GM12878 (cell line): ENCODE results near the gene CCR7. TPM values are rescaled to one million over a fixed set of nuclear protein-coding genes. Genes with fewer than 3 reads are reported as not detected.

Experiments used
- ATAC-seq: fragments of 200-7000 bp; cut with Tn5 transposase; 3 replicates; pipeline ENCODE4 v1.9.1; 2020; ENCODE audit warnings: mild to moderate bottlenecking, moderate library complexity
- BruUV-seq: library from RNA; stranded (reverse); fragments of 400-500 nt; replicated peaks from 2 replicates; lab custom pipeline; 2021; lab: Mats Ljungman, UMichigan
- CTCF ChIA-PET: fragments of 300-600 bp; sonication (Branson Sonifier 250); formaldehyde crosslinking; extraction: SDS; loops from one replicate; lab custom pipeline; 2021; ENCODE audit warnings: inconsistent platforms; lab: Yijun Ruan, JAX
- POLR2A ChIA-PET: fragments of 350-600 bp; formaldehyde crosslinking; extraction: SDS; loops from one replicate; lab custom pipeline; 2021; ENCODE audit warnings: inconsistent platforms; lab: Charles Lee
- RAD21 ChIA-PET: fragments of 300-600 bp; sonication (Branson Sonifier 250); formaldehyde crosslinking; loops from one replicate; lab custom pipeline; 2023; ENCODE audit warnings: antibody characterized with exemption; ENCODE audit not compliant: unreplicated experiment; lab: Charles Lee
- SMC1A ChIA-PET: fragments of 300-600 bp; sonication (Branson Sonifier 250); formaldehyde crosslinking; loops from one replicate; lab custom pipeline; 2023; ENCODE audit not compliant: unreplicated experiment, uncharacterized antibody; lab: Charles Lee
- DNase-seq: peaks from one replicate; pipeline ENCODE4 v3.0.0-alpha.2; 2011; ENCODE audit warnings: low read depth, low spot score
- FAIRE-seq: peaks from 3 replicates; lab custom pipeline; 2011; peaks lifted over from hg19 to GRCh38; lab: Jason Lieb, UNC
- H2AFZ ChIP-seq: 2 replicates; pipeline ENCODE4 v1.6.0; 2011; ENCODE audit warnings: low read depth, low read length, control low read depth; ENCODE audit not compliant: control insufficient read depth
- H3K27ac ChIP-seq: 2 replicates; pipeline ENCODE4 v1.5.1; 2011; ENCODE audit warnings: control low read depth; ENCODE audit not compliant: control insufficient read depth, insufficient read depth
- H3K27me3 ChIP-seq, 2 experiments: replicated peaks in 1 of 2; 2 replicates each; pipeline versions ENCODE4 v1.6.0 to v1.6.1; 2011; ENCODE audit warnings: low read length in 1 of 2; ENCODE audit not compliant: control insufficient read depth in 2 of 2, insufficient read depth in 2 of 2
- H3K36me3 ChIP-seq, 2 experiments: 2 replicates each; pipeline ENCODE4 v1.5.1; 2011; ENCODE audit warnings: low read length in 1 of 2; ENCODE audit not compliant: control insufficient read depth in 2 of 2, insufficient read depth in 2 of 2
- H3K4me1 ChIP-seq: 2 replicates; pipeline ENCODE4 v1.6.1; 2011; ENCODE audit warnings: mild to moderate bottlenecking, low read length, moderate library complexity, mixed read lengths; ENCODE audit not compliant: control insufficient read depth, insufficient read depth
- H3K4me2 ChIP-seq: 2 replicates; pipeline ENCODE4 v1.6.0; 2011; ENCODE audit warnings: control low read depth; ENCODE audit not compliant: control insufficient read depth, insufficient read depth
- H3K4me3 ChIP-seq: fragments of 200-600 bp; sonication (generic); 2 replicates; pipeline ENCODE4 v1.5.1; 2016
- H3K79me2 ChIP-seq: 2 replicates; pipeline ENCODE4 v1.6.0; 2011; ENCODE audit warnings: low read length; ENCODE audit not compliant: control insufficient read depth, insufficient read depth
- H3K9ac ChIP-seq: 2 replicates; pipeline ENCODE4 v1.8.0; 2011; ENCODE audit warnings: low read length, control low read depth, mixed read lengths; ENCODE audit not compliant: control insufficient read depth, insufficient read depth
- H3K9me3 ChIP-seq: replicated peaks from 3 replicates; pipeline ENCODE4 v1.5.1; 2011; ENCODE audit warnings: mild to moderate bottlenecking, low read length; ENCODE audit not compliant: control insufficient read depth, insufficient read depth
- H4K20me1 ChIP-seq: 2 replicates; pipeline ENCODE4 v1.6.0; 2011; ENCODE audit not compliant: control insufficient read depth, insufficient read depth
- BACH1 ChIP-seq: fragments of 450-650 bp; IDR thresholded peaks from 2 replicates; pipeline ENCODE4 v1.6.1; 2017; ENCODE audit warnings: mild to moderate bottlenecking, borderline replicate concordance
- HDGF ChIP-seq: fragments of 450-650 bp; IDR thresholded peaks from 2 replicates; pipeline ENCODE4 v1.6.1; 2016; ENCODE audit warnings: antibody characterized with exemption
- POLR2AphosphoS5 ChIP-seq: IDR thresholded peaks from 2 replicates; pipeline ENCODE4 v1.6.1; 2011; ENCODE audit warnings: mild to moderate bottlenecking, low read length, inconsistent platforms
- RAD51 ChIP-seq: fragments of 450-650 bp; IDR thresholded peaks from 2 replicates; pipeline ENCODE4 v1.6.1; 2016; ENCODE audit warnings: moderate library complexity, mild to moderate bottlenecking, inconsistent platforms
- SMAD1 ChIP-seq: fragments of 450-650 bp; IDR thresholded peaks from 2 replicates; pipeline ENCODE4 v1.6.1; 2018; ENCODE audit warnings: mild to moderate bottlenecking, low read depth; ENCODE audit not compliant: partially characterized antibody
- SUZ12 ChIP-seq: fragments of 200-600 bp; sonication (generic); IDR thresholded peaks from one replicate; pipeline ENCODE4 v1.6.1; 2018; ENCODE audit warnings: antibody characterized with exemption, mild to moderate bottlenecking; ENCODE audit not compliant: unreplicated experiment
- ZNF217 ChIP-seq: fragments of 450-650 bp; IDR thresholded peaks from 2 replicates; pipeline ENCODE4 v1.6.1; 2017; ENCODE audit warnings: antibody characterized with exemption, mild to moderate bottlenecking
- ZSCAN29 ChIP-seq: fragments of 450-650 bp; IDR thresholded peaks from 2 replicates; pipeline ENCODE4 v1.6.1; 2017; ENCODE audit warnings: mild to moderate bottlenecking, moderate library complexity
- WGBS: methylation state at CpG from one replicate; pipeline ENCODE4 v1.1.6; 2016; ENCODE audit warnings: low lambda C conversion rate; ENCODE audit not compliant: insufficient replicate concordance, insufficient coverage; ENCODE audit errors: missing lambda C conversion rate; 5-methylcytosine and 5-hydroxymethylcytosine counted together
- in situ Hi-C: fragments of 300-500 bp; cut with MboI; formaldehyde crosslinking; loops from 9 replicates; pipeline ENCODE4 v1.14.3; 2018; ENCODE audit warnings: mixed read lengths
- intact Hi-C: fragments of 100-400 bp; cut with micrococcal nuclease; formaldehyde crosslinking; loops from one replicate; pipeline ENCODE4 v1.14.2; 2022; ENCODE audit not compliant: unreplicated experiment
- polyA plus RNA-seq, 11 experiments: library from polyadenylated mRNA; depleted of rRNA in 4 of 11; unstranded in 6 of 11; stranded (reverse) in 5 of 11; fragments of >200 nt; fragmentation: Nextera tagmentation in 4 of 11; fragmentation: Illumina TruSeq in 1 of 11; extraction: Ambion mirVana in 4 of 11; extraction: Trizol in 1 of 11; gene quantifications; 1 replicate in 1 of 11; 2 replicates in 10 of 11; pipeline versions ENCODE4 v1.2.1 to v1.2.3, GENCODE V29; 2011 to 2016; ENCODE audit warnings: inconsistent platforms in 2 of 11, missing spikeins in 2 of 11, low read depth in 1 of 11
- total RNA-seq, 4 experiments: library from RNA; depleted of rRNA in 3 of 4; stranded (reverse); fragments of >200 nt in 3 of 4; fragmentation: Illumina TruSeq in 1 of 4; extraction: Trizol in 1 of 4; gene quantifications; 2 replicates each; pipeline versions ENCODE4 v1.2.1 to v1.2.3, GENCODE V29; 2013 to 2021
- TF ChIP-seq, protein P1 (sequence below): fragments of 450-650 bp; IDR thresholded peaks from 2 replicates; pipeline ENCODE4 v1.6.1; 2017; ENCODE audit warnings: antibody characterized with exemption, mild to moderate bottlenecking, moderate library complexity
- TF ChIP-seq, protein P2 (sequence below): fragments of 450-650 bp; IDR thresholded peaks from 2 replicates; pipeline ENCODE4 v1.6.1; 2017; ENCODE audit warnings: low read depth, mild to moderate bottlenecking, moderate library complexity
- TF ChIP-seq, protein P3 (sequence below): fragments of 450-650 bp; formaldehyde crosslinking; IDR thresholded peaks from 2 replicates; pipeline ENCODE4 v1.4.0; 2020; ENCODE audit warnings: mild to moderate bottlenecking, moderate library complexity

CCR7 gene
- total and polyA plus RNA-seq, 10 of the 15 experiments (the other 5 are each of a cell fraction or from before 2014, with no cell fraction given) = 131 to 1,171 (median 260) TPM

DNA sequence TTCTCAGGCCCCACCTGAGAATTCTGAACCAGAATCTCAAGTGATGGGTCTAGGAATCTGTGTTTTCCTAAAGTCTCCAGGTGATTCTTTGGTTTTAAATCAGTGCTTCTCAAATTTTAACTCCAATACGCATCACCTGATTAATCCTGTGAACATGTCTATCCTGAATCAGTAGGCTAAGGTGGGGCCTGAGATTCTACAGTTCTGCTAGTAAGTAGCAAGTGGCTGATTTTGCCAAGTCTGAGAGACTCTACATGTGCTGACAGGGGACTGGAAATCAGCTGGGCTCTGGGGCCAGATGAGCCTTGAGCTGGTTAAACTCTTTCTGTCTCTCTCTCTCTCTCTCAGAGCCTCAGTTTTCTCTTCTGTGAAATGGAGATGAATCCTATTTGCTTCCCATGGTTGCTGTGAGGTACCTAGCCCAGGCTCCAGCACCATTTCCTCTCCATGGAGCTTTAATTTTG lies 9.0 kb downstream of the CCR7 start:
- no peaks in the 10 kb centered on the region for H3K27me3 ChIP-seq
- no peak overlapping the region for H2AFZ ChIP-seq
- POLR2A ChIA-PET = interaction anchor here (0.7 to 9.5 kb wide), 7 partner anchors 8 to 236 kb away, joined by 3 to 81 read pairs (median 5); no protein-coding TSS in a partner anchor
- H3K4me3 ChIP-seq = no peak overlapping the region
- H3K4me2 ChIP-seq = no peak overlapping the region
- no peaks in the 10 kb centered on the region for H3K9me3 ChIP-seq
- no peak overlapping the region for H3K9ac ChIP-seq
- 94% methylated on average over 1 of the region's 1 CpG for WGBS
- peaks cover 18% of the 10 kb centered on the region for H3K79me2 ChIP-seq
- H3K36me3 ChIP-seq = peaks cover 25 to 58% of the 10 kb centered on the region in 2 experiments; a peak in 3 of 4 replicates
- BruUV-seq = no TSS peak
- H3K4me1 ChIP-seq = peaks cover 38% of the 10 kb centered on the region
- intact Hi-C loops = no loop called here
- RAD21 ChIA-PET = interaction anchor here (0.8 to 21.1 kb wide), 8 partner anchors 18 to 76 kb away, joined by 3 to 514 read pairs (median 6); no protein-coding TSS in a partner anchor
- CTCF ChIA-PET = interaction anchor here (1.0 to 12.8 kb wide), 6 partner anchors 19 to 1107 kb away, joined by 3 to 318 read pairs (median 4); no protein-coding TSS in a partner anchor
- H3K27ac ChIP-seq = no peak overlapping the region
- peaks cover 5% of the 10 kb centered on the region for H4K20me1 ChIP-seq
- DNase-seq (no peak), ATAC-seq (no peak), FAIRE-seq (no peak)
- SMC1A ChIA-PET = interaction anchor here (0.9 to 21.2 kb wide), 8 partner anchors 8 to 138 kb away, joined by 3 to 430 read pairs (median 6); partner anchors contain the start of genes IGFBP4 and TOP2A
- in situ Hi-C loops = no loop called here
- TF ChIP-seq POLR2AphosphoS5 (peak; percentile 70; the same call in 1 of the 2 replicates), ZNF217 (peak; percentile 57; the same call in 1 of the 2 replicates), RAD51 (peak; percentile 60), SUZ12 (no peak), BACH1 (0 out of 2 replicates have a peak, but pooled peaks have one; percentile 6), ZSCAN29 (peak; percentile 47; the same call in 1 of the 2 replicates), HDGF (no peak), SMAD1 (peak; percentile 61)
- TF ChIP-seq, protein P1, sequence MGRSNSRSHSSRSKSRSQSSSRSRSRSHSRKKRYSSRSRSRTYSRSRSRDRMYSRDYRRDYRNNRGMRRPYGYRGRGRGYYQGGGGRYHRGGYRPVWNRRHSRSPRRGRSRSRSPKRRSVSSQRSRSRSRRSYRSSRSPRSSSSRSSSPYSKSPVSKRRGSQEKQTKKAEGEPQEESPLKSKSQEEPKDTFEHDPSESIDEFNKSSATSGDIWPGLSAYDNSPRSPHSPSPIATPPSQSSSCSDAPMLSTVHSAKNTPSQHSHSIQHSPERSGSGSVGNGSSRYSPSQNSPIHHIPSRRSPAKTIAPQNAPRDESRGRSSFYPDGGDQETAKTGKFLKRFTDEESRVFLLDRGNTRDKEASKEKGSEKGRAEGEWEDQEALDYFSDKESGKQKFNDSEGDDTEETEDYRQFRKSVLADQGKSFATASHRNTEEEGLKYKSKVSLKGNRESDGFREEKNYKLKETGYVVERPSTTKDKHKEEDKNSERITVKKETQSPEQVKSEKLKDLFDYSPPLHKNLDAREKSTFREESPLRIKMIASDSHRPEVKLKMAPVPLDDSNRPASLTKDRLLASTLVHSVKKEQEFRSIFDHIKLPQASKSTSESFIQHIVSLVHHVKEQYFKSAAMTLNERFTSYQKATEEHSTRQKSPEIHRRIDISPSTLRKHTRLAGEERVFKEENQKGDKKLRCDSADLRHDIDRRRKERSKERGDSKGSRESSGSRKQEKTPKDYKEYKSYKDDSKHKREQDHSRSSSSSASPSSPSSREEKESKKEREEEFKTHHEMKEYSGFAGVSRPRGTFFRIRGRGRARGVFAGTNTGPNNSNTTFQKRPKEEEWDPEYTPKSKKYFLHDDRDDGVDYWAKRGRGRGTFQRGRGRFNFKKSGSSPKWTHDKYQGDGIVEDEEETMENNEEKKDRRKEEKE = no peak
- TF ChIP-seq, protein P2, sequence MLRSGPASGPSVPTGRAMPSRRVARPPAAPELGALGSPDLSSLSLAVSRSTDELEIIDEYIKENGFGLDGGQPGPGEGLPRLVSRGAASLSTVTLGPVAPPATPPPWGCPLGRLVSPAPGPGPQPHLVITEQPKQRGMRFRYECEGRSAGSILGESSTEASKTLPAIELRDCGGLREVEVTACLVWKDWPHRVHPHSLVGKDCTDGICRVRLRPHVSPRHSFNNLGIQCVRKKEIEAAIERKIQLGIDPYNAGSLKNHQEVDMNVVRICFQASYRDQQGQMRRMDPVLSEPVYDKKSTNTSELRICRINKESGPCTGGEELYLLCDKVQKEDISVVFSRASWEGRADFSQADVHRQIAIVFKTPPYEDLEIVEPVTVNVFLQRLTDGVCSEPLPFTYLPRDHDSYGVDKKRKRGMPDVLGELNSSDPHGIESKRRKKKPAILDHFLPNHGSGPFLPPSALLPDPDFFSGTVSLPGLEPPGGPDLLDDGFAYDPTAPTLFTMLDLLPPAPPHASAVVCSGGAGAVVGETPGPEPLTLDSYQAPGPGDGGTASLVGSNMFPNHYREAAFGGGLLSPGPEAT = peak; percentile 29; the same call in 1 of the 2 replicates
- TF ChIP-seq, protein P3, sequence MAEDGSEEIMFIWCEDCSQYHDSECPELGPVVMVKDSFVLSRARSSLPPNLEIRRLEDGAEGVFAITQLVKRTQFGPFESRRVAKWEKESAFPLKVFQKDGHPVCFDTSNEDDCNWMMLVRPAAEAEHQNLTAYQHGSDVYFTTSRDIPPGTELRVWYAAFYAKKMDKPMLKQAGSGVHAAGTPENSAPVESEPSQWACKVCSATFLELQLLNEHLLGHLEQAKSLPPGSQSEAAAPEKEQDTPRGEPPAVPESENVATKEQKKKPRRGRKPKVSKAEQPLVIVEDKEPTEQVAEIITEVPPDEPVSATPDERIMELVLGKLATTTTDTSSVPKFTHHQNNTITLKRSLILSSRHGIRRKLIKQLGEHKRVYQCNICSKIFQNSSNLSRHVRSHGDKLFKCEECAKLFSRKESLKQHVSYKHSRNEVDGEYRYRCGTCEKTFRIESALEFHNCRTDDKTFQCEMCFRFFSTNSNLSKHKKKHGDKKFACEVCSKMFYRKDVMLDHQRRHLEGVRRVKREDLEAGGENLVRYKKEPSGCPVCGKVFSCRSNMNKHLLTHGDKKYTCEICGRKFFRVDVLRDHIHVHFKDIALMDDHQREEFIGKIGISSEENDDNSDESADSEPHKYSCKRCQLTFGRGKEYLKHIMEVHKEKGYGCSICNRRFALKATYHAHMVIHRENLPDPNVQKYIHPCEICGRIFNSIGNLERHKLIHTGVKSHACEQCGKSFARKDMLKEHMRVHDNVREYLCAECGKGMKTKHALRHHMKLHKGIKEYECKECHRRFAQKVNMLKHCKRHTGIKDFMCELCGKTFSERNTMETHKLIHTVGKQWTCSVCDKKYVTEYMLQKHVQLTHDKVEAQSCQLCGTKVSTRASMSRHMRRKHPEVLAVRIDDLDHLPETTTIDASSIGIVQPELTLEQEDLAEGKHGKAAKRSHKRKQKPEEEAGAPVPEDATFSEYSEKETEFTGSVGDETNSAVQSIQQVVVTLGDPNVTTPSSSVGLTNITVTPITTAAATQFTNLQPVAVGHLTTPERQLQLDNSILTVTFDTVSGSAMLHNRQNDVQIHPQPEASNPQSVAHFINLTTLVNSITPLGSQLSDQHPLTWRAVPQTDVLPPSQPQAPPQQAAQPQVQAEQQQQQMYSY (CRISPR knock-in tag) = peak; percentile 50; the same call in 1 of the 2 replicates
